Stimulated activated CD4-positive, alpha-beta T cell treated with anti-CD3 and anti-CD28 coated beads, TNF-alpha, amount 100 ng/mL, for 1 hour (primary cell): ENCODE results near the gene FOXD1.

Experiments
- DNase-seq, 3 donors: peaks; one replicate each; pipeline ENCODE4 v3.0.0-alpha.2; 2020; ENCODE audit warnings: low read depth in 3 of 3, low spot score in 1 of 3

Gene FOXD1

DNA sequence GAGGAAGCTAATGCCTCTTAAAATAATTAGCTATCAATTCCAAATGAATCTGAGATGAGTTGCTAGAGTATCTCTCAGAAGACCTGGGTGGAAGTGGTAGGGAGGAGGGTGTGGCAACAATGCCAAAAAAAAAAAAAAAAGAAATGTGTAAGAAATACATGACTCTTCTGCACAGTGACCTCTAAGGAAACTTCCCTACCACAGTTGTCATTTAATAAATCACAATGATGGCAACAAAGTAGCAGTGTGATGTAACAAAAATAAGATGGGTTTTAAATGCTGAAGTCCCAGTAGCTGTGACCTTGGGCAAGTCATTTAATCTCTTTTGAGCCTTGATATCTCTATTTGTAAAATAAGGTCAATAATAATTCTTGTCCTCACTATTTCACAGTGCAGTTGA, 7.2 kb downstream of the FOXD1 start:
- no peak for DNase-seq

DNA sequence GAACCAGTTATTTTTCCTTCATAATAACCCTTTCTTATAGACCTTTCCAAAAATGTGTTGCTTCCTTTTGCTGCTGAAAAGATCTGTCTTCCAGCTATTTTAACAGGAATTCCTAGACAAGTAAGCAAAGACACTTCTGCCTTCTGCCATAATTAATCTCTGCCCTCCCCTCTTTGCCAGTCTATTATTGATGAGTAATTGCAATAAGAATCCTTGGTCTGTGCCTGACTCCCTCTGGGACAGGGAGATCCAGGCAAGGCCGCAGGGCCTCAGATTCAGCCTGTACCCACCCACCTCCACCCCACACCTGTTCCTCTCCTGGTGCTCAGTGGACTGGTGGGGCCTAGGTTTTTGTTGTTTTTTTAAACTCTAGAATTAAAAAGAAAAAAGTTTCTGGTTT, 8.3 kb downstream of the FOXD1 start:
- no peak for DNase-seq

DNA sequence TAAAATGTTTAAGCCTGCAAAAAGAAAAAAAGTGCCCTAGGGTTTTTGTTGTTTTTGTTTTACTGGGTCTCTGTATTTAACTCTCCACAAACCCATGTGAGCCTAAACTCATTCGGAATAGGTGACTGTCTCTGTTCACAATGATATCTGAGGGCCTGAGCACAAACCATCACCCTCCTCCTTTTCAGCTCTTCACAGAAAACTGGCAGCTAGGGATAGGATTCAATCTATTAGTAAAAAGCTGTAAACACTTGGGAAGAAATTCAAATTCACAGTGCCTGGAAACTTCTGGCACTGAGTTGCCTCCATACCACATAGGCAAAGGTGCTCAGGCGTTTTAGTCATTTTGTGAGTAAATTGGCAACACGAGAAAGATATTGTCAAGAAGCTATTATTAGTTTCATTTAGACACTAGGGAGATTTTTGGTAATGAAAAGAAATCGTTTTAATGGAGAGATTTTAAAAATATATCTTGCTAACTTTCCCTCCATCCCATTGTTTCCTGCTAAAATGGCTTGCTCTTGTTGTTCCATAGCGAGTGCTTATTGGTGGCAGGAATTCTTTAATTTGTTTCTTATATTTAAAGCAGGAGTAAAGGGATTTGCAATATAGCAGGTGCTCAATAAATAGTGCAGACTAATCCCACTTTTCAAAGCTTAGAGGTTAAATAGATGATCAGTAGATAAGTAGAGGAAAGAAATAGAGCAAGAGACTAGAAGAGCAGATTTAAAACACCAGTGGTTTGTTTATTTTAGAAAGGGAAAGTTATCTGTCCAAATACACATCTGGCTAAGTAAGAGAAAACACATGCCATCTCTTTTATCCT, 9.7 kb downstream of the FOXD1 start:
- no peak for DNase-seq

DNA sequence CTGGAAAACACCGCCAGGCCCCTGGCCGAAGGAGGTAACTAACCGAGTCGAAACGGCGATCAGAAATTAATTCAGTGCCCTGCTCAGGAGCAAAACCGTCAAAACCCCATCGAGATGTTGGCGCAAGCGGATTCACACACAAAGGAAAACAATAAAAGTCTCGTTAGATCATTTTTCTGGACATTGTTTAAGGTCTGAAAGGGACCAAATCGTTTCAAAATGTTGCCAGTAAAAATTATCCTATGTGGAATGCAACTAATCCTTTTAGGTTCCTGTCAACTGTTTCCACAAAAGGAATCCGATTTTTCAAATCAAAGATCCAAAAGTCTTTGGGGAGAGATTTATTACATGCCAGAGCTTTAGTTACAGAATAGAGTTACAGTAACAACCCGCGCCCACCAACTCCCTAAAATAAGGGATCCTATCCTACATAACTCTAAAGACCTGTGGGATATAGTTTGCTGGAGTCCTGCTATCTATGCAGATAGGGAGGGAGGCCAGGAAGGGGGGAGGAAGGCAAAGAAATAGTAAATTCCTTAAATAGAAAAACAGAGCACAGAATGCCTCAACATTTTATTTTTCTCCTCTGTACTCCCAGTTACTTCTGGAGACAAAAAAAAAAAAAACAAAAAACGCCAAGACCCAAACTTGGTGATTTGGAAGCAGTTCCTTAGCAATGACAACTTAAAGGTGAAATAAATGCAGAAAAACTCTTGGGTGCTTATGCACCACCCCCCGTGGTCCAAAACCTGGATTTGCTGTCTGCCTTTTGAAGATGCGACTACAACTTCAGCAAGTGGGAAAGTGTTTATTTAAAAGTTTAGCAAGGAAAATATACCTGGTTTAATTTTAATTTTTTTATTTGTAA, 10.6 kb downstream of the FOXD1 start:
- no peak for DNase-seq

DNA sequence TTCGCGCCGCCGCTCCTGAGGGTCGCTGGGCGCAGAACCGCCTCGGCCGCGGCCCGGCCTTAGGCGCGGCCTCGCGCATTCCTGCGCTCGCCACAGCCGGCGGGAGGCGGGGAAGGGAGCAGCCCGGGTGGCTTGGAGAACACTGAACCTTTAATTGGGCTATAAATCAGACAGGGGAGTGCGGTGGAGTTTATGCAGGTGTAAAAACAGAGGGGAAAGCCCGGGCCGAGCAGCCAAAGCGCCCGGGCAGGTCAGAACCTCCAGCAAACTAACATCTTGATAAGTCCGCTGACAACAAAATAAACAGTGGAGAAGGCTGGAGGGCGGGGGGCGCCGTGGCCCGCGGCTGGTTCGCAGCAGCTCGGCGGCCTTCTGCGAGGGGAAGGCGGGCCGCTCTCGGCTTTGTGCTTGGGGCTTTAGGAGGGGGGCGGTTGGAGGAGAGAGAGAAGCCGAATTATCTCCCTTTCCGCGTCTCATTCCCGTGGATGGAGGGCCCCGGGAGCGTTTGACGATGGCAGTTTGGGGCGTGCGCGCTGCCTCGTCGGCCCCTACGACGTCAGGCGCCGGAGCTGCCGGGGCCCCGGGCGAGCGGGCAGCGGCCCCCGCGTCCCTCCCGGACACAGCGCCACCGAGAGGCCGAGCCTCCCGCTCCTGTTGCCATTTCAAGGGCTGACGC, 11.3 kb downstream of the FOXD1 start:
- no peak for DNase-seq

- DNase-seq = no peak
Observed at GRCh38 chr5:73436535-73437100, 12.0 kb downstream of the FOXD1 start.

GRCh38 chr5:73435759-73436534, 12.6 kb downstream of the FOXD1 start:
- DNase-seq = no peak

- DNase-seq = no peak
Observed at GRCh38 chr5:73434907-73435306, 13.7 kb downstream of the FOXD1 start.

GRCh38 chr5:73434461-73434860, 14.1 kb downstream of the FOXD1 start:
- no peak for DNase-seq

- no peak for DNase-seq
Observed at GRCh38 chr5:73433982-73434342, 14.6 kb downstream of the FOXD1 start.

- DNase-seq = no peak
Observed at GRCh38 chr5:73433272-73433981, 15.2 kb downstream of the FOXD1 start.

DNA sequence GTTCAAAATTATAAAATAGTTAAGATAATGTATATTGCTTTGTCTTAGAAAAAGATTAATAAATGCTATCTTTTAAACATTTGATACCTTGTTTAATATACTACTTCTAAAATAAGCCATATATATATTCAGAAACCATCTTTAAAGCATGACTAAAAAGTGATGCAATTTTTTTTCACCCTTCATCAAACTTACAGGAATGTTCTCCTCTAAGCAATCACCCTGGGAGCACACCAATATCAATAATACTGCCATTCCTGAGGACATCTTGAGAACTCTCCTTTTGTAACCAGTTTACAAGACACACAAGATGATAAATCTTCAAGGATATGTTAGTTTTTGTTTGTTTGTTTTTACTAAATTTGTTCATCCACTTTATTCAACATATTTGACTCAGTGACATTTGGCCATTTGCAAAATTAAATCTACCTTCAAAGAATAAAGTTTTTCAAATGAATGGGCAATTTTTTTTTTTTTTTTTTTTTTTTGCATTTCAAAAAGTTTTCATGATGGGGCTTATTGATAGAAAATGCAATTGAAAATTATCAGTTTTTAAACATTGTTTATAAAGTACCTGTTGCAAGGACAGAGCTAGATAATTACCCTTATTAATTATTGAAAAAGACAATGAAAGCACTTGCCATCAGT, 17.2 kb downstream of the FOXD1 start:
- DNase-seq = no peak

DNA sequence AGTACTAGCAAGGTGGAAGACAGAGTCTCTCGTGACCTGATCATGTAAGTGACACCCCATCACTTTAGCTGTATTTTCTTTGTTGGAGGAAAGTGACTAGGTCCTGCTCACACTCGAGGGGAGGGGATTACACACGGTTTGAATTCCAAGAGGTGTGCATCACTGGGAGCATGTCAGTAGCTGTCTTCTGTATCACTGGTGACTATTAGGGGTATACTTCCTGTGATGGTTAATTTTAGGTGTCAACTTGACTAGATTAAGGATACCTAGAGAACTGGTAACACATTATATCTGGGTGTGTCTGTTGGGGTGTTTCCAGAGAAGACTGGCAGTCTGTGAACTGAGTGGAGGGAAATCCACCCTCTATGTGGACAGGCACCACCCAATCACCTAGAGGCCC, 22.5 kb downstream of the FOXD1 start:
- DNase-seq = no peak

GRCh38 chr5:73424556-73424977, 24.0 kb downstream of the FOXD1 start:
- no peak for DNase-seq

- no peak for DNase-seq
Observed at GRCh38 chr5:73422164-73422563, 26.4 kb downstream of the FOXD1 start.

DNA sequence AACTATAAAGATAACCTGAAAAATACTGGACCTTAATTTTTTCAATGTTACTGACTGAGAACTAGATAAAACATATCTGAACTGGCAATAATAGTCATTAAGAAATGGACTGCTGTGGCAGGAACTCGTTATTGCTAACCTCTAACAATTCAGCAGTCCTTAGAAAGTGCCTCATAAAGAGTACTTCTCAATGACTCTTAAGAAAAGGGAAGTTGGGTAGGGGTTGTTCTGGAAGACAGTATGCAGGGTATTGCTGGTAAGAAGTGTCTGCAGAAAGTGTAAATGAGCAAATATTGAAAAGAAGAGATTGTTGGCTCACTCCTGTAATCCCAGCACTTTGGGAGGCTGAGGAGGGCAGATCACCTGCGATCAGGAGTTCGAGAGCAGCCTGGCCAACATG, 27.9 kb downstream of the FOXD1 start:
- no peak for DNase-seq

DNA sequence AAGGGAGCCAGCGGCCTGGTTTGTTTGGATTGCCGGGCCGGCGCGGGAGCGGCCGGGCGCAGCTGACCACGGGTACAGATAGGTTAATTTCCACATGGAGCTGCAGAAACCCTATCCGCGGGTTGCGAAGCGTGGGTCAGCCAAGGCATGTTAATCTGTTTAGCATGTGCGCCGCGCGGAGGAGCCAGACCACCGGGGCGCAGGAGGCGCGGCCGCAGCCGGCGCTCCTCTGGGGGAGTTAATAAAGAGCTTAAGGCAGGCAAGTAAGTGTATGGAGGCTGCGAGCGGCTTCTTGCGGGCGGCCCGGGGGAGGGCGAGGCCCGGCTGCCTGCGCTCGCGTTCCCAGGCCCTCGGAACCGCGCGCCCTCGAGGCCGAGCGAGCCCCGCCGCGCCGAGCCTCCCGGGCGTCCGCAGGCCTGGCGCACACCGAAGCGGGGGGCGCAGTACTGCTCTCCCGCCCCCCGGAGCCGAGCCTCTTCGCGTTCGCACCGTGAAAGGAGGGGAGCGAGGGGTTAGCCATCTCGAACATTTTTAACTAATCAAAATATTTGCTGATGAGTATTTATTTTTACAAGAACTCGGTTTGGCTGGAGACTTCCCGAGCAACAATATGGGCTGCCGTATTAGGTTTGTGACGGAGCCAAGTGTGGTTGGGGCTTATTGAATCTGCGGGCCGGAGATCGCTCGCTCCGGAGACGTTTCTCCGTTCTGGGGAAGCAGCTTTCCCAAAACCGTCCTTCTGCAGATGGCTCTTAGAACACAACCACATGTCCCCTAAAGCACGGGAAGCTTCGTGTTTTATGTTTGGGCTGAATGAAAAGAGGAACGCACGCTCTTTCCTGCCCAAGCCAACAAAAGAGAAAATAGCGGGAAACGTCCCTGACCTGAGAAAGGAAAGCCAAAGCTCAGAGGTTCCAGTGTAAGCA, 28.8 kb downstream of the FOXD1 start:
- DNase-seq = no peak

GRCh38 chr5:73419117-73419464, 29.5 kb downstream of the FOXD1 start:
- no peak for DNase-seq

- DNase-seq = no peak
Observed at GRCh38 chr5:73418244-73418691, 30.3 kb downstream of the FOXD1 start.
